Esophagus squamous epithelium (tissue), 4 donors: ENCODE measurements around the gene SPDEF.

ENCODE experiments used
- POLR2A ChIP-seq, 4 donors: fragments of 450-650 bp; IDR thresholded peaks; one replicate each; pipeline ENCODE4 v1.6.1; 2017; ENCODE audit warnings: antibody characterized with exemption in 4 of 4, mild to moderate bottlenecking in 4 of 4, moderate library complexity in 3 of 4
- TF ChIP-seq, protein P1 (sequence below), 6 experiments: fragments of 450-650 bp in 4 of 6; fragments of 200-600 bp in 2 of 6; sonication (generic) in 2 of 6; IDR thresholded peaks; one replicate each; pipeline ENCODE4 v1.5.1; 2016 to 2019; ENCODE audit warnings: antibody characterized with exemption in 6 of 6, mild to moderate bottlenecking in 4 of 6, moderate library complexity in 4 of 6

- no peak for TF ChIP-seq POLR2A (IDR thresholded peaks at IDR 0.05)
- TF ChIP-seq, protein P1, sequence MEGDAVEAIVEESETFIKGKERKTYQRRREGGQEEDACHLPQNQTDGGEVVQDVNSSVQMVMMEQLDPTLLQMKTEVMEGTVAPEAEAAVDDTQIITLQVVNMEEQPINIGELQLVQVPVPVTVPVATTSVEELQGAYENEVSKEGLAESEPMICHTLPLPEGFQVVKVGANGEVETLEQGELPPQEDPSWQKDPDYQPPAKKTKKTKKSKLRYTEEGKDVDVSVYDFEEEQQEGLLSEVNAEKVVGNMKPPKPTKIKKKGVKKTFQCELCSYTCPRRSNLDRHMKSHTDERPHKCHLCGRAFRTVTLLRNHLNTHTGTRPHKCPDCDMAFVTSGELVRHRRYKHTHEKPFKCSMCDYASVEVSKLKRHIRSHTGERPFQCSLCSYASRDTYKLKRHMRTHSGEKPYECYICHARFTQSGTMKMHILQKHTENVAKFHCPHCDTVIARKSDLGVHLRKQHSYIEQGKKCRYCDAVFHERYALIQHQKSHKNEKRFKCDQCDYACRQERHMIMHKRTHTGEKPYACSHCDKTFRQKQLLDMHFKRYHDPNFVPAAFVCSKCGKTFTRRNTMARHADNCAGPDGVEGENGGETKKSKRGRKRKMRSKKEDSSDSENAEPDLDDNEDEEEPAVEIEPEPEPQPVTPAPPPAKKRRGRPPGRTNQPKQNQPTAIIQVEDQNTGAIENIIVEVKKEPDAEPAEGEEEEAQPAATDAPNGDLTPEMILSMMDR (IDR thresholded peaks at IDR 0.05): no peak
Observed at GRCh38 chr6:34555007-34555322, 1.2 kb downstream of the SPDEF start.
